IMR-90 (cell line): ENCODE measurements around the gene TAF4.

Experiments
- MXI1 ChIP-seq: IDR thresholded peaks from 2 replicates; pipeline ENCODE4 v1.6.1; 2012; ENCODE audit warnings: low read depth, mild to moderate bottlenecking, low read length, moderate library complexity, borderline replicate concordance
- POLR2A ChIP-seq: IDR thresholded peaks from 2 replicates; pipeline ENCODE4 v1.6.1; 2012; ENCODE audit warnings: mild to moderate bottlenecking, low read depth, low read length
- SMC3 ChIP-seq: fragments of 150-350 bp; IDR thresholded peaks from 2 replicates; pipeline ENCODE4 v1.6.1; 2016; ENCODE audit warnings: low read depth, mild to moderate bottlenecking, antibody characterized with exemption, low read length, moderate library complexity
- TF ChIP-seq, protein P1 (sequence below): fragments of 150-350 bp; IDR thresholded peaks from 2 replicates; pipeline ENCODE4 v1.6.1; 2017; ENCODE audit warnings: mild to moderate bottlenecking, antibody characterized with exemption, low read length, low read depth
- TF ChIP-seq, protein P2 (sequence below): conservative IDR thresholded peaks from 2 replicates; pipeline ENCODE4 v1.5.1; 2012; ENCODE audit warnings: mild to moderate bottlenecking, low read depth, low read length, improper control_type of control experiment
- TF ChIP-seq, protein P3 (sequence below): fragments of 150-350 bp; IDR thresholded peaks from 2 replicates; pipeline ENCODE4 v1.6.1; 2016; ENCODE audit warnings: low read depth, mild to moderate bottlenecking, low read length, moderate library complexity, borderline replicate concordance

- TF ChIP-seq, protein P1, sequence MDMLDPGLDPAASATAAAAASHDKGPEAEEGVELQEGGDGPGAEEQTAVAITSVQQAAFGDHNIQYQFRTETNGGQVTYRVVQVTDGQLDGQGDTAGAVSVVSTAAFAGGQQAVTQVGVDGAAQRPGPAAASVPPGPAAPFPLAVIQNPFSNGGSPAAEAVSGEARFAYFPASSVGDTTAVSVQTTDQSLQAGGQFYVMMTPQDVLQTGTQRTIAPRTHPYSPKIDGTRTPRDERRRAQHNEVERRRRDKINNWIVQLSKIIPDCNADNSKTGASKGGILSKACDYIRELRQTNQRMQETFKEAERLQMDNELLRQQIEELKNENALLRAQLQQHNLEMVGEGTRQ, result no peak
- TF ChIP-seq POLR2A, result no peak
- TF ChIP-seq, protein P2, sequence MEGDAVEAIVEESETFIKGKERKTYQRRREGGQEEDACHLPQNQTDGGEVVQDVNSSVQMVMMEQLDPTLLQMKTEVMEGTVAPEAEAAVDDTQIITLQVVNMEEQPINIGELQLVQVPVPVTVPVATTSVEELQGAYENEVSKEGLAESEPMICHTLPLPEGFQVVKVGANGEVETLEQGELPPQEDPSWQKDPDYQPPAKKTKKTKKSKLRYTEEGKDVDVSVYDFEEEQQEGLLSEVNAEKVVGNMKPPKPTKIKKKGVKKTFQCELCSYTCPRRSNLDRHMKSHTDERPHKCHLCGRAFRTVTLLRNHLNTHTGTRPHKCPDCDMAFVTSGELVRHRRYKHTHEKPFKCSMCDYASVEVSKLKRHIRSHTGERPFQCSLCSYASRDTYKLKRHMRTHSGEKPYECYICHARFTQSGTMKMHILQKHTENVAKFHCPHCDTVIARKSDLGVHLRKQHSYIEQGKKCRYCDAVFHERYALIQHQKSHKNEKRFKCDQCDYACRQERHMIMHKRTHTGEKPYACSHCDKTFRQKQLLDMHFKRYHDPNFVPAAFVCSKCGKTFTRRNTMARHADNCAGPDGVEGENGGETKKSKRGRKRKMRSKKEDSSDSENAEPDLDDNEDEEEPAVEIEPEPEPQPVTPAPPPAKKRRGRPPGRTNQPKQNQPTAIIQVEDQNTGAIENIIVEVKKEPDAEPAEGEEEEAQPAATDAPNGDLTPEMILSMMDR, result no peak
- no peak for TF ChIP-seq SMC3
- no peak for TF ChIP-seq MXI1
- TF ChIP-seq, protein P3, sequence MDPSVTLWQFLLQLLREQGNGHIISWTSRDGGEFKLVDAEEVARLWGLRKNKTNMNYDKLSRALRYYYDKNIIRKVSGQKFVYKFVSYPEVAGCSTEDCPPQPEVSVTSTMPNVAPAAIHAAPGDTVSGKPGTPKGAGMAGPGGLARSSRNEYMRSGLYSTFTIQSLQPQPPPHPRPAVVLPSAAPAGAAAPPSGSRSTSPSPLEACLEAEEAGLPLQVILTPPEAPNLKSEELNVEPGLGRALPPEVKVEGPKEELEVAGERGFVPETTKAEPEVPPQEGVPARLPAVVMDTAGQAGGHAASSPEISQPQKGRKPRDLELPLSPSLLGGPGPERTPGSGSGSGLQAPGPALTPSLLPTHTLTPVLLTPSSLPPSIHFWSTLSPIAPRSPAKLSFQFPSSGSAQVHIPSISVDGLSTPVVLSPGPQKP, result no peak
These were observed 37.9 kb downstream of the TAF4 start for GRCh38 chr20:62027698-62028321.
